GM23248 (cell line): ENCODE results near the gene LSM11.

Source experiments
- EZH2 ChIP-seq: fragments of 200-600 bp; sonication (generic); IDR thresholded peaks from 2 replicates; pipeline ENCODE4 v1.6.1; 2018; ENCODE audit warnings: antibody characterized with exemption, mild to moderate bottlenecking; ENCODE audit not compliant: insufficient read depth, poor library complexity, severe bottlenecking
- EZH2phosphoT487 ChIP-seq: fragments of 200-600 bp; sonication (generic); IDR thresholded peaks from 2 replicates; pipeline ENCODE4 v1.6.1; 2018; ENCODE audit warnings: antibody characterized with exemption, moderate library complexity, mild to moderate bottlenecking, low read depth; ENCODE audit not compliant: insufficient read depth

DNA sequence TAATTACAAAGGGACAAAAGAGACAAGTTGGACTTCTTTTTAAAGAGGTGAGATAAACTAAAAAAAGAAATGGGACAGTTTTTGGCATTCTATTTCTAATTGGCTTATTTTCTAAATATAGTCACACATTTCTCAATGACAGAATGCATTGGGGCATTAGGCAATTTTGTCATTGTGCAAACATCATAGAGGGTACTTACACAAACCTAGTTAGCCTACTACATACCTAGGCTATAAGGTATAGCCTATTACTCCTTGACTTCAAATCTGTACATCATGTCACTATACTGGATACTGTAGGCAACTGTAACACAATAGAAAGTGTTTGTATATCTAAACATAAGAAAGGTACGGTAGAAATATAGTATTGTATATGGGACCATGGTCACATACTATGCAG, 56.1 kb downstream of the LSM11 start:
- TF ChIP-seq EZH2phosphoT487 (no peak), EZH2 (no peak)
